BJ (cell line): ENCODE measurements around the gene TP73. TPM values are rescaled to one million over a fixed set of nuclear protein-coding genes. Genes with fewer than 3 reads are reported as not detected.

Experiments used
- CTCF ChIA-PET: fragments of 350-600 bp; formaldehyde crosslinking; extraction: SDS; loops from one replicate; lab custom pipeline; 2021; ENCODE audit warnings: antibody characterized with exemption, inconsistent platforms; lab: Yijun Ruan, JAX
- POLR2A ChIA-PET: fragments of 300-600 bp; sonication (Branson Sonifier 250); formaldehyde crosslinking; extraction: SDS; loops from one replicate; lab custom pipeline; 2021; ENCODE audit warnings: antibody characterized with exemption; lab: Charles Lee
- DNase-seq: peaks from one replicate; pipeline ENCODE4 v3.0.0-alpha.2; 2011; ENCODE audit warnings: low read depth
- H3K27me3 ChIP-seq: 2 replicates; pipeline ENCODE4 v1.6.0; 2011; ENCODE audit warnings: low read length; ENCODE audit not compliant: control insufficient read depth, insufficient read depth
- H3K36me3 ChIP-seq: 2 replicates; pipeline ENCODE4 v1.5.1; 2011; ENCODE audit warnings: low read length; ENCODE audit not compliant: control insufficient read depth, insufficient read depth
- H3K4me3 ChIP-seq: 2 replicates; pipeline ENCODE4 v1.5.1; 2011; ENCODE audit warnings: low read depth, mild to moderate bottlenecking, control low read depth, low read length
- polyA plus RNA-seq: library from polyadenylated mRNA; depleted of rRNA; stranded (reverse); fragments of >200 nt; gene quantifications from 2 replicates; pipeline ENCODE4 v1.2.3, GENCODE V29; 2011
- TF ChIP-seq, protein P1 (sequence below): IDR thresholded peaks from 2 replicates; pipeline ENCODE4 v1.5.1; 2011; ENCODE audit warnings: low read depth, mild to moderate bottlenecking, control low read depth, inconsistent platforms, low read length, moderate library complexity; ENCODE audit not compliant: insufficient read depth

TP73 gene
- polyA plus RNA-seq, 1 experiment = not detected

DNA sequence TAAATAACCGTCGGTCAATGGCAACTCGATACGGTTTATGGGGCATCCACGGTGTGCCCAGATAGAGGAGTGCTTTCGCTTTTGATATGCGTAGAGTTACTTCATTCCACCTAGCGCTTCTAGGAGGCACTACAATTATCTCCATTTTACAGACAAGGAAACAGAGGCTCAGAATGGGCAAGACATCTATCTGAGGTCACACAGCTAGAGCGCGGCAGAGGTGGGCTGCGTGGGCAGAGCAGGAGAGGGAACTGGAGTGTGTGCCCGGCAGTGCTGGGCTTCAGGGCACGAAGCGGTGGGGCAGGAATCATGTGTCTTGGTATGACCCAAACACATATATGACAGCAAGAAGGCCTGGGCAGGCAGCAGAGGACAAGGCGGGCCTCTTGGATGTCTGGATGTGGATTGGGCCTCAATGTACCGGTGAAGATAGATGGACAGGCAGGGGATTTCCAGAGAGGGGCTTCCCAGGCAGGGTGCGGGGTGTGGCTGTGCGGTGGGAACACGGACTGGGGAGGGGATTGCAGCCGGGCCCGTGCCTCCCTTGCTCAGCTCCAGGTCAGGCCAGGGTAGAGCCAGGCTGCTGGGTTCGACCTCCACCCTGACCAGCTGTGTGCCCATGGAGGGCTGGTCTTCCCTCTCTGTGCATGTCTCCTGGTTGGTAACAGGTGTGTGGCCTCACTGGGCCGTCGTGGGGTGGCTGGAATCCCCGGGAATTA is 21.2 kb downstream of the TP73 start:
- DNase-seq = no peak
- Histone ChIP-seq H3K4me3 (no peak overlapping the region), H3K27me3 (peaks cover 2% of the 10 kb centered on the region; the same call in 1 of the 2 replicates), H3K36me3 (no peaks in the 10 kb centered on the region)
- TF ChIP-seq, protein P1, sequence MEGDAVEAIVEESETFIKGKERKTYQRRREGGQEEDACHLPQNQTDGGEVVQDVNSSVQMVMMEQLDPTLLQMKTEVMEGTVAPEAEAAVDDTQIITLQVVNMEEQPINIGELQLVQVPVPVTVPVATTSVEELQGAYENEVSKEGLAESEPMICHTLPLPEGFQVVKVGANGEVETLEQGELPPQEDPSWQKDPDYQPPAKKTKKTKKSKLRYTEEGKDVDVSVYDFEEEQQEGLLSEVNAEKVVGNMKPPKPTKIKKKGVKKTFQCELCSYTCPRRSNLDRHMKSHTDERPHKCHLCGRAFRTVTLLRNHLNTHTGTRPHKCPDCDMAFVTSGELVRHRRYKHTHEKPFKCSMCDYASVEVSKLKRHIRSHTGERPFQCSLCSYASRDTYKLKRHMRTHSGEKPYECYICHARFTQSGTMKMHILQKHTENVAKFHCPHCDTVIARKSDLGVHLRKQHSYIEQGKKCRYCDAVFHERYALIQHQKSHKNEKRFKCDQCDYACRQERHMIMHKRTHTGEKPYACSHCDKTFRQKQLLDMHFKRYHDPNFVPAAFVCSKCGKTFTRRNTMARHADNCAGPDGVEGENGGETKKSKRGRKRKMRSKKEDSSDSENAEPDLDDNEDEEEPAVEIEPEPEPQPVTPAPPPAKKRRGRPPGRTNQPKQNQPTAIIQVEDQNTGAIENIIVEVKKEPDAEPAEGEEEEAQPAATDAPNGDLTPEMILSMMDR = no peak
- CTCF ChIA-PET = interaction anchor here (0.9 kb wide), 1 partner anchor 51 kb away, joined by 3 read pairs; no protein-coding TSS in a partner anchor
- POLR2A ChIA-PET = no interaction called here

DNA sequence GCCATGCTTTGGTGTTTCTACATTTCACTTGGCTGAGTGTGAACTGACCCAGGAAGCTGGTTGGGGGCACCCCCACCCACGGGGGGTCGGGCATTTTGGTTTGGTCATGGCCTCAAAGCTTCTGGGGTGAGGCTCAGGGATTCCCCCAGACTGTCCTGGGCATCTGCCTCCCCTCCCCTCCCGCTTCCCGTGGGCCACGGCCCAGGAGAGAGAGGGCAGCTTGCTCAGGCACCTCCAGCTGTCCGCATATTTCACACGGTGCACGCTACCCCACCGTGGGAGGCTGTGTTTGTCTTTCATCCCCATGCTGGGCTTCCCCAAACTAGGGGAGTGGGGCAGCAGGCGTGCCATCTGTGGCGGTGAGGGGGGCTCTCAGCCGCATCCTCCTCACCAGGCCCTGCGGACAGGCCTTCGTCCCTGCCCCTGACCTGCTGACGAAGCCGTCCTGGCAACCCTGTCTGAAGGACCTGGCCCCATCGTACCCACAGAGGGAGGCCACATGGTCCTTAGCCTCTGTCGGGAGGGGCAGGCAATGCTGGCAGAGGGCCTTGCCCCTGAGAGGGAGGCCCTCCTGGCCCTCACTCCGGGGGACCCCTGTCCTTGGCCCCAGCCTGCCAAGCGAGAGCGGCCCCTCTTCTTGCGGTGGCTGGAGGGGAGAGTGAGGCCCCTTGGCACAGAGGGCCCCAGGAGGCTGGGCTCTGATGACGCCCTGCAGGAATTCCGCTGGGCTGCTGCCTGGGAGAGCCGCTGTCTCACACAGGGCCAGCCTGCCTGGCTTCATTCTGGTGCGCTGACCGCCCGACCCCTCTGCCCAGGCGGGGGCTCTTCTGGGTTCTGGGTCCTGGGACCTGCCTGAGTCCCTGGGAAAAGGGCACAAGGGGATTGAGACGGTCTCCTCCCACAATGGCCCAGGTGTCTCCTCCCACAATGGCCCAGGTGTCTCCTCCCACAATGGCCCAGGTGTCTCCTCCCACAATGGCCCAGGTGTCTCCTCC is 22.1 kb downstream of the TP73 start:
- Histone ChIP-seq H3K27me3 (peaks cover 2% of the 10 kb centered on the region; the same call in 1 of the 2 replicates), H3K4me3 (no peak overlapping the region), H3K36me3 (no peaks in the 10 kb centered on the region)
- CTCF ChIA-PET = interaction anchor here (0.9 kb wide), 1 partner anchor 50 kb away, joined by 3 read pairs; no protein-coding TSS in a partner anchor
- POLR2A ChIA-PET = no interaction called here
- TF ChIP-seq, protein P1 = no peak
- no peak for DNase-seq

DNA sequence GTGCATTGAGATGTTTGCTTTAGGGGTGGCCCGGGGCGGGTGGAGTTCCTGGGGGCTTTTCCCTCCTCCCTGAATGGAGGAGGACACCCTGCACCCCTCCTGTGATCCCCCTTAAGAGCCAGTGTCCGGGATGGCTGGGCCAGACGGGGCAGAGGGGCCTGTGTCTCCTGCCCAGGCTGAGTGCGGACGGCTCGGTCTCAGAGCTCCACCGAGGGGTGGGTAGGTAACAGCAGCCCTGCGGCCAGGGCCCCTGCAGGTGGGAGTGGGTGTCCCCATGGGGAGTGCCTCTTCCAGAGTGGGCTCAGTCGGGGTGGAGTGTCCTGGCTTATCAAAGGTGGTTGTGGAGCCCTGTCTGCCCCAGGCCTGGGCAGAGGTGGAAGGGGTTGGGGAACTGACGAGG is 23.1 kb downstream of the TP73 start:
- POLR2A ChIA-PET = no interaction called here
- H3K36me3 ChIP-seq = no peaks in the 10 kb centered on the region
- no peak for DNase-seq
- no peak overlapping the region for H3K4me3 ChIP-seq
- CTCF ChIA-PET = no interaction called here
- peaks cover 2% of the 10 kb centered on the region; the same call in 1 of the 2 replicates for H3K27me3 ChIP-seq
- TF ChIP-seq, protein P1 = no peak

DNA sequence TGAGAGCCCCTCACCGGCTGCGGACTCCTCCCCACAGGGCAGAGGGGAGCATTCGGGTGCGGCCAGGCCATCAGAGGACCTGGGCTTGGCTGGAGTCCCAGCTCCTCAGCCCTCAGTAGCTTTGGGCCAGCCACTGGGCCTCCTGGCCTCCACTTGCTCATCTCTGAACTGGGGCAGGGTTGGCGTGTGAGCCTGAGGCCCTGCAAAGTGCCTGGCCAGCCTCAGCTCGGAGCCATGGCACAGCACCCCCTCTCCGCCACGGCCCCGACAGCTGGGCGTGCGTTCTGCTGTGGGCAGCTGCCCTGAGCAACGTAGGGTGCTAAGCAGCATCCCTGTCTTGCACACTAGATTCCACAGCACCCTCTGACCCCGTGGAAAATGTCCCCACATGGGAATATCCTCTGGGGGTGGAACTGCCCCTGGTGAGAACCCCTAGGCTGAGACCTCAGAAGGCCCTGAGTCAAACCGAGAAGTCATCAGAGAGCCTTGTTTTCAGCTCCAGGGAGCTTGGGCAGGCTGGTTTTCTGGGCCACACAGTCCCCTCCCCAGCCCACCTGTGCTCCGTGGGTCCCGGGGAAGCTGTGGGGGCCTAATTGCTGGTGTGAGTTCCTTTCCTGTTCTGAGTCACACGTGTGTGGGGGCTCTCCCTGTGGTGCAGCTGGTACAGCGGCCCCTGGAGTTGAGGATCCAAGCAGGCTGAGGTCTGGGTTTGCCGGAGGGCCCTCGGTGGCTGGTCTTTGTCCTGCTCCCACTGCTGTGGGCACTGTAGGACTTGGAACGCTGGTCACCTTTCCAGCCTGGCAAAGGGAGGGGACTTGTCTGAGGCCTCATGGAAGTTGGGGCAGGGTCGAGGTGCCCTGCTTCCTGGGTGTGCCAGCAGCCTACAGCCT is 24.5 kb downstream of the TP73 start:
- Histone ChIP-seq H3K27me3 (peaks cover 2% of the 10 kb centered on the region; the same call in 1 of the 2 replicates), H3K4me3 (no peak overlapping the region), H3K36me3 (no peaks in the 10 kb centered on the region)
- no peak for DNase-seq
- TF ChIP-seq, protein P1 = no peak
- POLR2A ChIA-PET = no interaction called here
- CTCF ChIA-PET = interaction anchor here (1.4 kb wide), 1 partner anchor 18 kb away, joined by 6 read pairs; no protein-coding TSS in a partner anchor
